GM19025 (cell line): ENCODE measurements around the gene CEP83.
"Not testable (repeated sequence)": the region's sequence is repeated elsewhere in the genome, so short reads cannot be mapped to it uniquely, and the experiment has no call there.

Experiments
- ATAC-seq: cut with Tn5 transposase; IDR thresholded peaks from one replicate; pipeline ENCODE4 v1.9.1; 2021; ENCODE audit warnings: mild to moderate bottlenecking, low read depth, moderate library complexity; ENCODE audit not compliant: unreplicated experiment

Gene CEP83, protein sequence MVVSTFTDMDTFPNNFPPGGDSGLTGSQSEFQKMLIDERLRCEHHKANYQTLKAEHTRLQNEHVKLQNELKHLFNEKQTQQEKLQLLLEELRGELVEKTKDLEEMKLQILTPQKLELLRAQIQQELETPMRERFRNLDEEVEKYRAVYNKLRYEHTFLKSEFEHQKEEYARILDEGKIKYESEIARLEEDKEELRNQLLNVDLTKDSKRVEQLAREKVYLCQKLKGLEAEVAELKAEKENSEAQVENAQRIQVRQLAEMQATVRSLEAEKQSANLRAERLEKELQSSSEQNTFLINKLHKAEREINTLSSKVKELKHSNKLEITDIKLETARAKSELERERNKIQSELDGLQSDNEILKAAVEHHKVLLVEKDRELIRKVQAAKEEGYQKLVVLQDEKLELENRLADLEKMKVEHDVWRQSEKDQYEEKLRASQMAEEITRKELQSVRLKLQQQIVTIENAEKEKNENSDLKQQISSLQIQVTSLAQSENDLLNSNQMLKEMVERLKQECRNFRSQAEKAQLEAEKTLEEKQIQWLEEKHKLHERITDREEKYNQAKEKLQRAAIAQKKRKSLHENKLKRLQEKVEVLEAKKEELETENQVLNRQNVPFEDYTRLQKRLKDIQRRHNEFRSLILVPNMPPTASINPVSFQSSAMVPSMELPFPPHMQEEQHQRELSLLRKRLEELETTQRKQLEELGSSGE

DNA sequence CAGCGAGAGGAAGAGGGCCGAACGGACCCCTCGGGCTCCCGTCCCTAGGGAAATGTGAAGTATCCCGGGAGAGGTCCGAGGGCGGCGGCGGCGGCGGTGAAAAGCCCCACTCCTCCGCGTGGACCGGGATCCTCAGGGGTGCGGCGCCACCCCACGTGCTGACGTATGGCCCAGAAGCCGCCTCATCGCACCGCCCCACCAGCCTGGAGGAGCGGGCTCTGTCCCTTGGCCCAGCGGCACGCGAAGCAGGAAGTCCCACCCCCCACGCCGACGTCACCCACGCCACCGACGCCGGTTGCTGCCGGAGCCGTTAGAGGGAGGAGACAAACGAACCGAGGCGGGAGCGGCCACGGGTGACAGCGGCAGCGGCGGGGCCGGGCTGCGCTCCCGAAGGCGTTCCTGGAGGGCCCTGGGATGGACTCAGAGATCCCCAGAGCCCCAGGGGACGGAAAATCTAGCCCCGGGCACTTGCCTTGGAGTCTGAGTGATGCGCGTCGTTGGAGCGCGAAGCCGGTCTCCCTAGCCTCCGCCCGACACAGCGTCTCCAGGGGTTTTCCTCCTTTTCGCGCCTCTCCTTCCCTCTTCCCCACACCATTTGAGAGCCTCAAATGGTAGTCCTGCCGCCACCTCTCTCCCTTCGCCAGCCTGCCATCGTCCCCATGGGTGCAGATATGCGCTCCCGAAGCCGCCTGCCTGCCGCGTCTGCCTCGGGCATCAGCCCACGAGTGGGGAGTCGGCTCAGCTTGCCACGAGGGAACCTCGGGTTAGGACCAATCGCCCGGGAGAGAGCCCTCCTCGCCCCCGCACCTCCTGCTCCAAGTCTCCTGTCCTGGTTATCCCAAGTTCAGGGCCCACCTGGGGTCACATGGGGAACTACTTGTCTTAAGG, at the start of gene CEP83:
Gene CEP83 (minus strand): TSS at position 140 of the 888 bp plus-strand sequence. CDS start 47,377 bp downstream, outside the sequence.
- peak; percentile 99 for ATAC-seq

DNA sequence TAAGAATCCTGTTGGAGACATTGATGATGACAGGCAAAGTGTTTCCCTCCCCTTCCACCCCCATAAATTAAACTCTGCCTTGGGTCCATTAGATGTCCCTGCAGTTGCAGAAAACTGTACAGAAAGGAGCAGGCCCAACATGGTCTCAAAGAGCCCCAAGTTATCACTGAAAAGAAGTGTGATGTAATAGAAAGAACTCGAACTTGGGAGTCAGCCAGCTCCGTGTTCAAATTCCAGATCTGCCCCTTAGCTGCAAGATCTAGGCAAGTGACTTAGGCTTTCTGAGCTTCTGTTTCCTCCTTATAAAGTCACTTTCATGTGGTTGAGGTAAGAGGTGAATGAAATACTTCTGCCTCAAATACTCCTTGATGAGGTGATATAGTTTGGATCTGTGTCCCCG, 49.6 kb upstream of the CEP83 start:
- no peak for ATAC-seq

DNA sequence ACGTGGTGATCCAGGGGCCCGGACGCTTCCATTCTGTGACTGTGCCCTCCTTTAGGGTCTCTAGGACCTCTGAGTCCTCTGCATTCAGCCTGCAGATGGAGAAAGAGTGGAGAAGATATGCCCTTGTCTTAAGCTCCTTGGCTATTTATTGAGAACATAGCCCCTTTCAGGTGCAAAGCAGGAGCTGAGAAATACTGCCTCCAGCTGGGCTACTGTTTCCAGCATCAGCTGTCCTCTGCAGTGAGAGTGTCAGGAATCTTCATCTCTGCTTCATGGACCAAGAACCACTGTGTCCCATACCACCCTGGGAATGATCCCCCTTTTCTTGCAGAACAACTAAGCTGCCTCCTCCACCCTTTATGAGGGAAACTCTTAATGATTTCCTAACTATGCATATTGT, 47.8 kb upstream of the CEP83 start:
- ATAC-seq = no peak

DNA sequence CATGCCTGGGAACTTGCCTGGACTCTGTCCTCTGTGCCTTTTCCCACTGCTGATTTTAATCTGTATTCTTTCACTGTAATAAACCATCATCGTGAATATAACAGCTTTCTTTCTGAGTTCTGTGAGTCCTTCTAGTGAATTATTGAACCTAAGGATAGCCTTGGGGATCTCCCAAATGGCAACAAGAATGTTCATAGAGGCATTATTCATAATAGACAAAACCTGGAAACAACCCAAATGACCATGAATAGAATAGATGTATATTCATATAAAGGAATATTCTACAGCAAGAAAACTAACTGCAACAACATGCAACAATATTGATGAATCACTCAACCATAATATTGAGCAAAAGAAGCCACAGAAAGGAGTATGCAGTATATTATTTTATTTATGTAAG, 44.7 kb upstream of the CEP83 start:
- ATAC-seq = no peak

DNA sequence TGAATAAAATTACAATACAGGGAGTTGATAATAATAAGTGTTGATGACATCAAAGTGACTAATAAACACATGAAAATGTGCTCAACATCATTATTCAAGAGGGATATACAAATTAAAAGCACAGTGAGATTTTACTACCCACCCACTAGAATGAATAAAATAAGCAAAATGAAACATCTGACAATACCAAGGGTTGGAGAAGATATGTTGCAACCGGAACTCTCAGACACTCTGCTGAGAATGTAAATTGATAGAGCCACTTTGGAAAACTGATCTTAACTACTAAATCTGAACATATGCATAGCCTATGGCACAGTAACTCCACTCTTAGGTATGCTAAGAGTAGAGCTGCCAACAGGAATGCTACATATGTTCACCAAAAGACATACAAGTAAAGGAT, 44.0 kb upstream of the CEP83 start:
- ATAC-seq = no peak

DNA sequence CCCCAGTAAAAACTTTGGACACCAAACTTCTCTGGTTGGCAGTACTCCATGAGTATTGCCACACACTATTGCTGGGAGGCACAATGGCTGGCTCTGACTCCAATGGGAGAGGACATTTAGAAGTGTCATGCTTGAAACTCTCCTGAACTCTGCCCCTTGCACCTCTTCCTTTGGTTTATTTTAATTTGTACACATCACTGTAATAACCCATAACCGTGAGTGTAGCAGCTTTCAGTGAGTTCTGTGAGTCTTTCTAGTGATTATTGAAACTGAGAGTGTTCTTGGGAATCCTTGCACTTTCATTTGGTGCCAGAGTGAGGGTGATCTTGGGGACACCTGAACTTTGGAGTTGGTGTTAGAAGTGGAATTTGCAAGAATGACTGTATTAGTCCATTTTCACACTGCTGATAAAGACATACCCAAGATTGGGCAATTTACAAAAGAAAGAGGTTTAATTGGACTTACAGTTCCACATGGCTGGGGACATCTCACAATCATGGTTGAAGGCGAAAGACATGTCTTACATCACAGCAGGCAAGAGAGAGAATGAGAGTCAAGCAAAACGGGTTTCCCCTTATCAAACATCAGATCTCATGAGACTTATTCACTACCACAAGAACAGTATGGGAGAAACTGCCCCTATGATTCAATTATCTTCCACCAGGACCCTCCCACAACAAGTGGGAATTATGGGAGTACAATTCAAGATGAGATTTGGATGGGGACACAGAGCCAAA, 41.3 kb upstream of the CEP83 start:
- ATAC-seq = no peak

DNA sequence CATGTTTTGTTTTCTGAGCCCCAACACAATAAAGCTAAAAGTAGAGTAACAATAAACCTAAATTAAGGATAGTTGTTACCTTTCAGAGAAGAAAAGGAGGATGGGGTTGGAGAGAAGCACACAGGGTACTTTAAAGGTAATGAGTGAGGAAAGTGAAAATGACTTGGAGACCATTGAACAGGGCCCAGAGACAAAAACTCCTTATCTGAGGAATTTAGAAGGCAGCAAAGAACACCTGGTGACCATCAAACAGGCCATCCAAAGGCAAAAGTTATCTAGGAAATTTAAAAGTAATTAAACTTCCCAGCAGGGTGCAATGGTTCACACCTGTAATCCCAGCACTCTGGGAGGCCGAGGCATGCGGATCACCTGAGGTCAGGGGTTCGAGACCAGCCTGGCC, 39.0 kb upstream of the CEP83 start:
- ATAC-seq = no peak

DNA sequence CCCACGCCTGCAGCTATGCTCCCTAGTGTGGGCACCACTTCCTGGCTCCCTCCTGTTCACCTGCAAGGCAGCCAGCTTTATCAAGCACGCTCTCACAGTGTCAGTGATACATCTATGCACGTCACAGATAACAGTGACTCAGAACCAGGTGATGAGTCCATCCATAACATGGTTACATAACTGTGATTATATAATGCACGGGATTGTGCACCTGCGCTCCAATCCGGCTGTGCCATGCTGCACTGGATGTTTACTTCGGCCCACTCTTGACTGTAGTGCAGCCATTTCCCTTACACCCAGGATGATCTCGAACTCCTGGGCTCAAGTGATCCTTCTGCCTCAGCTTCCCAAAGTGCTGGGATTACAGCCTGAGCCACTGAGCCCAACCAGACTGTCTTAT, 38.4 kb upstream of the CEP83 start:
- no peak for ATAC-seq

DNA sequence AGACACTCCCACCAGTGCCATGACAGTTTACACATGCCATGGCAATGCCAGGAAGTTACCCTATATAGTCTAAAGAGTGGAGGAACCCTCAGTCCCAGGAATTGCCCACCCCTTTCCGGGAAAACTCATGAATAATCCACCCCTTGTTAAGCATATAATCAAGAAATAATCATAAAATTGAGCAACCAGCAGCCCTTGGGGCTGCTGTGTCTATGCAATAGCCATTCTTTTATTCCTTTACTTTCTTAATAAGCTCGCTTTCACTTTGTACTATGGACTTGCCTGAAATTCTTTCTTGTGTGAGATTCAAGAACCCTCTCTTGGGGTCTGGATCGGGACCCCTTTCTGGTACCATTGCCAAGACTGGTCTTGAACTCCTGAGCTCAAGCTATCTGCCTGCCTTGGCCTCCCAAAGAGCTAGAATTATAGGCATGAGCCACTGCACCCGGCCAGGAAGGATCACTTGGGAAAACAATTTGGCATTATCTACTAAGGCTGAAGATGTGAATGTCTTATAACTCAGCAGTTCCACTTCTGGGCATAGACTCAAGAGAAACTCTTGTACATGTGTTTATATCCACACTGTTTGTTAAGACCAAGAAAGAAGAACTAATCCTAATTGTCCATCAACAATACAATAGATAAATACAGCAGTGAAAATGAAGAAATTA, 35.9 kb upstream of the CEP83 start:
- no peak for ATAC-seq

DNA sequence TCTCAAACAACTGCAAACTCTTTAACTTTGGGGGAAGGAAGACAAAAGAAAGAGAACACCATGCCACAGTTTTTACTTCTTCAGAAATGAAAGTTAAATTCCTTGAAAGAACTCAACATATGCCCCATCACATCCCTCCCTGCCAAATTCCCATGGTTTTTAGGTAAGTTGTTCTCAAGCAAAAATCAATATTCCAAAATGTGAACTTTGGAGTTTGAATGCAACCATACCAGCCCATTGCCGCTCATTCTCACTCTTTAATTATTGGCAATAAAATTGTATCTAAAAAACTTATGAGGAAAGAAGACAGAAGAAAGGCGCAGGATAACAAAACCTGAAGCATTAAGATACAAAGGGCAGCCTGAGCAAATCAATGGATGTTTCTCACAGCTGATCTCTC, 31.8 kb upstream of the CEP83 start:
- ATAC-seq = no peak

DNA sequence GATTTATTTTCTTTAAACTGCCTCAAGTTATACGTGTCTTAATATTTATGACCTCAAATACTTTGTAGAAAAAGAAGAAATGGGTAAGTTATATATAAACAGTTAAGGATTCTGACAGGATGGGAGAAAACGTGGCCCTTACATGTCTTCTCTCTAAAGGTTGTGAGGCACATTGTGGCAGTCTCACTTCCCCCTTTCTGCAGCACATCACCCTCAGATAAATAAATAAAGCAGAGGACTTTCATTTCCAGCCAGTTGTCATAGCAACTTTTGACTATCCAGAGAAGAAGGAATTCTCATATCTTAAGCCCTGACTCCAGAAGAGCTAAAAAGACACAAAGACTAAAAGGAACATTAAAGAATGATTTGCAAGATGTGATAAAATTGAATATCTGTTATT, 28.8 kb upstream of the CEP83 start:
- peak; percentile 90 for ATAC-seq

DNA sequence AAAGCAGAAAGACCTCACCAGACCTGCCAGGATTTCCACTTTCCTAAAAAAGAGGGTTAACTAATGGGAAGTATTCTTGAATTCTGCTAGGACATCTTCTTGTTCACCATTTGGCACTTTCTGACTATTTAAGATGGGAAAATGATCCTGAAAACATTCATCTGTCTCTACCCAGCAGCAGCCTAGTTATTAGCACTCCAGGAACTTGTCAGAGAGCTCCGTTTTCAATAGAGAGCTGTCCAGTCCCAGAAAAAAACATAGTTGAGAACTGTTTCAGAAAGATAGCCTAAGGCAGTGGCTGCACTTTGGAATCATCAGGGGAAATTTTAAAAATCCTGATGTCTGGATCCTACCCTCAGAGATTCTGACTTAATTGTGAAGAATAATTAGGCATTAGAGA, 22.1 kb upstream of the CEP83 start:
- no peak for ATAC-seq

DNA sequence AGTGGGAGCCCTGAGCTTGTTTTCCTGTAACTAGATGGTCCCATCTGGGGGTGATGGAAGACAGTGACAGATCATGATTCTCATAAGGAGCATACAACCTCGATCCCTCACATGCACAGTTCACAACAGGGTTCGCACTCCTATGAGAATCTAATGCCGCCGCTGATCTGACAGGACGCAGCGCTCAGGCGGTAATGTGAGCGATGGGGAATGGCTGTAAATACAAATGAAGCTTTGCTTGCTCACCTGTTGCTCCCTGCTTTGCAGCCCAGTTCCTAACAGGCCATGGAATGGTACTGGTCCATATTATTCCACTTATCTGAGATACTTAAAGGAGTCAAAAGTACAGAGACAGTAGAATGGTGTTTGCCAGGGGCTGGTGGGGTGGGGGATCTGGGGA, 9.9 kb upstream of the CEP83 start:
- ATAC-seq = no peak

DNA sequence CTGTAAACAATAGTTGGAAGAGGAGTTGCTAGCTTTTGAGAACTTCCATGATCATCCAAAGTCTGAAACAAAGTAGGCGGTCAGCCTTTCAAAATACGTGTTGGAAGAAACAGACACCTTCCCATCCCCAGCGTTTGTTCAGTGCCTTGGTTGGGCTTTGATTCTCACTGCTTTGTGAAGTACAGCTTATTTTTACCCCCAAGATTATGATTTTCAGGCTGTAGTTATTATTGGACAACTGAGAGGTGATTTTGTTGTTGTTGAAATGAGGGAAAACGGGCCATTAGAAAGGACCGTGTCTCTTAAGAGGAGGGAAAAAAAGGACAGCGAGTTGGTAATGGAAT, 921 bp upstream of the CEP83 start:
- ATAC-seq = no peak

DNA sequence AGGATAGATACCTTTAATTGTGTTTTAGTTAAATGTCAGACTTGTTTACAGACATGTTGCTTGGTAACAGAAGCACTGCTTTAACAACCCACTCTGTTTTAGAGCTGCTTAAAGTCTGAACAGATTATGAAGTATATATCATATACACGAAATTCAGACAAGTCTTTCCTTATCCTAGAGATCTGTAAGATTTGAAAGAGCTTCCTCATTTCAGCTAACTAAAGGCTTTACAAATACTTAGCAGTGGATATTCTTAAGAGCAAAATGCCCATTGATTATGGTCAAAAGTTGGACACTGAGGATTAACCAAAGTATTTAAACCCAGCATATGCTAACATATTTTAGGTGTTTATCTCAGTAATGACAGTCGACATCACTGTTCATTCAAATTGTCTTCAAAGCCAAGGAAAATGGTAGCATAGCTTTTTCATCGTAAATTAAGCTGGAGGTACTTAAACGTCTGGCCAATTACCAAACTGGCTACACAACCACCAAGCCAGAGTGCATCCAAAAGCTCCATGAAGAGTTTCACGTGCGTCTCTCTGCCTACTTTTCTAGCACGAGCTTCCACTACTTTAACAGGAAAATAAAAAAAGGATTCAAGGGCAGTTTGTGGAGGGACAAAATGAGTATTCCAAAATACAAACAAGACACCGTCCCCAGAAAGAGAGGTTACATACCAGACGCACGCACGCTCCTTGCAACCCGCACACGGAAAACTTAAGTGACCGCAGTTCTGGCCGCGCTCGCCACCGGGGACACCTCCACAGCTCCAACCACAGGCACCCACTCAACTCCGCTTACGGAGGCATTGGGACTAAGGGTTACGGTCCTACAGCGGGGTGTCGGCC, 565 bp downstream of the CEP83 start:
- peak; percentile 29 for ATAC-seq

DNA sequence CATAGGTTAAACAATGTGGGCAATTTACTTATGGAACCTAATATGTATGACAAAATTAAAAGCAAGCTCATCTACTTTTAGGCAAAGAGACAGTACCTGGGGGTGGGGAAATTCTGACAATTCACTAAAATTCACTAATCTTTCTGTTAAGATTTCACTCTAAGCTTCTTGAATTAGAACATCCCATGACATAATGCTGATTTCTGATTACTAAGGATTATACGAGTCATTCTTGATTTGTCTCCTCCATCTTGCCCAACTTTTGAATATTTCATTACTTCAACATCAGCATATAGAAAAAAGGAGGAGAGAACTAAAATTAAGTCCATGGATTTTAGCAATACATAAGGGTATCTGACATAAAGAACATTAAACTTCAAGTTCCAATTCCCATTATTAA, 2.4 kb downstream of the CEP83 start:
- ATAC-seq = no peak

DNA sequence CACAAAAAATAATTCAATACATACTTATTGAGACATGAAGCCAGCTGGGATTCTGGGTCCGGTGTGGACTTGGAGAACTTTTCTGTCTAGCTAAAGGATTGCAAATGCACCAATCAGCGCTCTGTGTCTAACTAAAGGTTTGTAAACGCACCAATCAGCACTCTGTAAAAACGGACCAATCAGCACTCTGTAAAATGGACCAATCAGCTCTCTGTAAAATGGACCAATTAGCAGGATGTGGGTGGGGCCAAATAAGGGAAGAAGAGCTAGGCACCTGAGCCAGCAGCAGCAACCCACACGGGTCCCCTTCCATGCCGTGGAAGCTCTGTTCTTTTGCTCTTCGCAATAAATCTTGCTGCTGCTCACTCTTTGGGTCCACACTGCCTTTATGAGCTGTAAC, 5.3 kb downstream of the CEP83 start:
- ATAC-seq = not testable (repeated sequence)

DNA sequence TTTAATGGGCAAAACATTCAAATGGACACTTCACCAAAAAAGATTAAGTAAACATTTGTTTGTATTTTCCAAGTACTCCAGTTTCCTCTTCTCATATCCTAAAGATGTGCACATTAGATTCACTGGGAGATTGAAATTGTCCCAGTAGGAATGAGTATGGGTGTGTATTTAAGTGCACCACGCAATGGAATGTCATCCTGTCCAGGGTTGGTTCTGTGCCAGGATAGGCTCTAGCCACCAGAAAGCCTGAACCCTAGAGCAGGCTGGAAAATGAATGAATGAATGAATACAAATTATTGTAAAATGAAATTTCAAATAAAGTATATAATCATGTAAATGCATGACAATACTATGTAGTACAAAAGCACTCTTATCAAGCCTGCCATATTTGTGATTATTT, 14.0 kb downstream of the CEP83 start:
- no peak for ATAC-seq

DNA sequence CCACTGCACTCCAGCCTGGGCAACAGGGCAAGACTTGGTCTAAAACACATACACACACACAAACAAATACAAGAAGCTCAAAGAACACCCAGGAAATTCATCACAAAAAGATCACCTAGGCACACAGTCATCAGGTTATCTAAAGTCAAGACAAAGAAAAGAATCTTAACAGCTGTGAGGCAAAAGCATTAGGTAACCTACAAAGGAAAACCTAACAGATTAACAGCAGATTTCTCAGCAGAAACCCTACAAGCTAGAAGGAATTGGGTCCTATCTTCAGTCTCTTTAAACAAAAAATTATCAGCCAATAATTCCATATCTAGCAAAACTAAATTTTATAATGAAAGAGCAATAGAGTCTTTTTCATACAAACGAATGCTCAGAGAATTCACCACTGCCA, 22.4 kb downstream of the CEP83 start:
- ATAC-seq = no peak
